ENCODE data around the gene ARHGAP15.

DNA sequence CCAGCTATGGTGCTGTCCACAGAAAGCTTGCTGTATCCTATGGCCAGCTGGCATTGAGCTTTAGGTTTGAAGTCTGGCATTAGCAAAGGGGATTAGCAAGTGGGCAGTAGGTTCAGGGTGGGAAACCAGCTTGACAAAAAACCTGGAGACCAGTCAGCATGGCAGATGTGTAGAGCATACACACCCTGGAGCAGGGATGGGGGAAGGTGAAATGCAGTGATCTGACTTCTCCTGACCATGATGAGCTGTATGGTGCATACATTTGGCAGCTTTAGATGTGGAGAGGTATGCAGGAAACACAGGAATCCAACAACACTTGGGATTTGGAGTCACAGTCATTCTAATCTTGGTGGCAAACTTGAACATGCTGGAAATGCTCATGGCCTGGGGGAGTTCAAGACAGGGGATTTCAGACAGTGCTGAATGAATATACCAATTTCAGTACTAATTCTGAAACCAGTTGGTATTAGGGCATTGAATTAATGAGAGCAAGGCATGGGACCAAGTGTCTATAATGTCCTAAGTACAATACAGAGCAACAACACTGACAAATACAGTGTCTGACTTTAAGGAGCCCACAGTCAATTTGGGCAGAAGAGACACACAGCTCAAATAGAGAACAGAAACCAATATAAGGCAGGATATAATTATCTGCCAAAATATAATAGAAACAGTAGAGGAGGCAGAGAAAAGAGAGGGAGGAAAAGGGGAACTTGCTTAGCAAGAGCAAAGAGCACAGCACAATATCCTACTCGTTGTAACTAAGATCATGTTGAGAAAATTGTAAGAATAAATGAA, 11.8 kb downstream of the ARHGAP15 start:
- TF ChIP-seq, protein P1, sequence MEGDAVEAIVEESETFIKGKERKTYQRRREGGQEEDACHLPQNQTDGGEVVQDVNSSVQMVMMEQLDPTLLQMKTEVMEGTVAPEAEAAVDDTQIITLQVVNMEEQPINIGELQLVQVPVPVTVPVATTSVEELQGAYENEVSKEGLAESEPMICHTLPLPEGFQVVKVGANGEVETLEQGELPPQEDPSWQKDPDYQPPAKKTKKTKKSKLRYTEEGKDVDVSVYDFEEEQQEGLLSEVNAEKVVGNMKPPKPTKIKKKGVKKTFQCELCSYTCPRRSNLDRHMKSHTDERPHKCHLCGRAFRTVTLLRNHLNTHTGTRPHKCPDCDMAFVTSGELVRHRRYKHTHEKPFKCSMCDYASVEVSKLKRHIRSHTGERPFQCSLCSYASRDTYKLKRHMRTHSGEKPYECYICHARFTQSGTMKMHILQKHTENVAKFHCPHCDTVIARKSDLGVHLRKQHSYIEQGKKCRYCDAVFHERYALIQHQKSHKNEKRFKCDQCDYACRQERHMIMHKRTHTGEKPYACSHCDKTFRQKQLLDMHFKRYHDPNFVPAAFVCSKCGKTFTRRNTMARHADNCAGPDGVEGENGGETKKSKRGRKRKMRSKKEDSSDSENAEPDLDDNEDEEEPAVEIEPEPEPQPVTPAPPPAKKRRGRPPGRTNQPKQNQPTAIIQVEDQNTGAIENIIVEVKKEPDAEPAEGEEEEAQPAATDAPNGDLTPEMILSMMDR (IDR thresholded peaks at IDR 0.05): no peak
- no peak for TF ChIP-seq POLR2A (IDR thresholded peaks at IDR 0.05)

Measured in esophagus squamous epithelium (tissue), 4 donors.